22Rv1 (cell line): ENCODE data around the gene SRSF9.
"Not testable (repeated sequence)": the region's sequence is repeated elsewhere in the genome, so short reads cannot be mapped to it uniquely, and the experiment has no call there.

Source experiments
- H3K27ac ChIP-seq: fragments of 450-650 bp; 2 replicates; pipeline ENCODE4 v1.5.1; 2017
- CTCF ChIP-seq: fragments of 450-650 bp; IDR thresholded peaks from 2 replicates; pipeline ENCODE4 v1.5.1; 2017; ENCODE audit warnings: mild to moderate bottlenecking
- ZFX ChIP-seq: fragments of 450-650 bp; IDR thresholded peaks from 2 replicates; pipeline ENCODE4 v1.6.1; 2017; ENCODE audit warnings: antibody characterized with exemption, borderline replicate concordance

Gene SRSF9

GRCh38 chr12:120469450-120470149 is at the start of gene SRSF9:
Gene SRSF9, minus strand, starts transcription at chr12:120469748. Its CDS starts 139 bp downstream, at chr12:120469609.
- TF ChIP-seq ZFX (no peak), CTCF (peak; percentile 99)
- H3K27ac ChIP-seq, result peak within 1 kb of the TSS; percentile 89

- H3K27ac ChIP-seq, result not testable (repeated sequence)
These were observed 49.8 kb upstream of the SRSF9 start for GRCh38 chr12:120519324-120519723.

- no peak for TF ChIP-seq CTCF
- no peak for TF ChIP-seq ZFX
- H3K27ac ChIP-seq, result no peak overlapping the region
These were observed 45.9 kb upstream of the SRSF9 start for GRCh38 chr12:120515496-120515895.

GRCh38 chr12:120514002-120514401 is 44.5 kb upstream of the SRSF9 start:
- H3K27ac ChIP-seq, result no peak overlapping the region
- no peak for TF ChIP-seq ZFX
- TF ChIP-seq CTCF, result no peak

GRCh38 chr12:120508537-120508936 is 39.0 kb upstream of the SRSF9 start:
- TF ChIP-seq CTCF, result no peak
- no peak for TF ChIP-seq ZFX
- H3K27ac ChIP-seq, result 0 out of 2 replicates have a peak overlapping the region, but pooled peaks have one; percentile 14

- no peak overlapping the region for H3K27ac ChIP-seq
- no peak for TF ChIP-seq ZFX
- no peak for TF ChIP-seq CTCF
These were observed 35.0 kb upstream of the SRSF9 start for GRCh38 chr12:120504587-120504986.

- H3K27ac ChIP-seq, result peak overlapping the region; percentile 79; the same call in 1 of the 2 replicates
- no peak for TF ChIP-seq ZFX
- TF ChIP-seq CTCF, result no peak
These were observed 31.0 kb upstream of the SRSF9 start for GRCh38 chr12:120500581-120500980.
